ENCODE measurements around the gene MEPCE.

DNA sequence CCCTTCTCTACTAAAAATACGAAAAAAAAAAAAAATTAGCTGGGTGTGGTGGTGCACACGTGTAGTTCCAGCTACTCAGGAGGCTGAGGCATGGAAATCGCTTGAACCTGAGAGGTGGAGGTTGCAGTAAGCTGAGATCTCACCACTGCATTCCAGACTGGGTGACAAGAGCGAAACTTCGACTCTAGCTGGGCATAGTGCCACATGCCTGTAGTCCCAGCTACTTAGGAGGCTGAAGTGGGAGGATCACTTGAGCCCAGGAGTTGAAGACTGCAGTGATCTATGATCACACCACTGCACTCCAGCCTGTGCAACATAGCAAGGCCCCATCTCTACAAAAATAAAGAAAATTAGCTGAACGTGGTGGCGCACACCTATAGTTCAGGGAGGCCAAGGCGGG is 35.7 kb downstream of the MEPCE start:
- no peak for TF ChIP-seq POLR2A (IDR thresholded peaks at IDR 0.05)
- TF ChIP-seq, protein P1, sequence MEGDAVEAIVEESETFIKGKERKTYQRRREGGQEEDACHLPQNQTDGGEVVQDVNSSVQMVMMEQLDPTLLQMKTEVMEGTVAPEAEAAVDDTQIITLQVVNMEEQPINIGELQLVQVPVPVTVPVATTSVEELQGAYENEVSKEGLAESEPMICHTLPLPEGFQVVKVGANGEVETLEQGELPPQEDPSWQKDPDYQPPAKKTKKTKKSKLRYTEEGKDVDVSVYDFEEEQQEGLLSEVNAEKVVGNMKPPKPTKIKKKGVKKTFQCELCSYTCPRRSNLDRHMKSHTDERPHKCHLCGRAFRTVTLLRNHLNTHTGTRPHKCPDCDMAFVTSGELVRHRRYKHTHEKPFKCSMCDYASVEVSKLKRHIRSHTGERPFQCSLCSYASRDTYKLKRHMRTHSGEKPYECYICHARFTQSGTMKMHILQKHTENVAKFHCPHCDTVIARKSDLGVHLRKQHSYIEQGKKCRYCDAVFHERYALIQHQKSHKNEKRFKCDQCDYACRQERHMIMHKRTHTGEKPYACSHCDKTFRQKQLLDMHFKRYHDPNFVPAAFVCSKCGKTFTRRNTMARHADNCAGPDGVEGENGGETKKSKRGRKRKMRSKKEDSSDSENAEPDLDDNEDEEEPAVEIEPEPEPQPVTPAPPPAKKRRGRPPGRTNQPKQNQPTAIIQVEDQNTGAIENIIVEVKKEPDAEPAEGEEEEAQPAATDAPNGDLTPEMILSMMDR (IDR thresholded peaks at IDR 0.05) = no peak
